Hippocampal formation (tissue), 2 donors: ENCODE data around the gene BFSP2.
"Not testable (repeated sequence)": the region's sequence is repeated elsewhere in the genome, so short reads cannot be mapped to it uniquely, and the experiment has no call there.

Source experiments
- DNase-seq, 2 donors: peaks; one replicate each; lab custom pipeline; 2025; lab: John Stamatoyannopoulos, UW

Gene BFSP2

DNA sequence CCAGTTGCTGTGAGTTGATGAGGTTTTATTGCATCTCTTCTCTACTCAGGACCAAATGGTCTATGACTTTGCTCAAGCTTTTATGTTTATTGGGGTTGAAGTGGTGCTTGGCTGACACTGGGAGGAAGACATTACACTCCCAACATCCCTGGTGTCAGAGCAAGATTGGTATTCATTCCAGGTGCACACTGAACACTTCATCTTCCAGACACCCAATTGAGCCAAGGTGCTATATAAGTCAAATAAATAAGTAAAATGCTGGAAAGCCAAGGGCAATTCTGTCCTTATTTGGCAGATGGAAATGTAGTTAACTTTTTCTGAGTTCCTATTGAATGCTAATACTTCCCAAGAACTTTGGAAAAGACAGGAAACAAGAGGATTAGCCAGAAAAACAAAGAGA, 120.4 kb downstream of the BFSP2 start:
- no peak for DNase-seq

DNA sequence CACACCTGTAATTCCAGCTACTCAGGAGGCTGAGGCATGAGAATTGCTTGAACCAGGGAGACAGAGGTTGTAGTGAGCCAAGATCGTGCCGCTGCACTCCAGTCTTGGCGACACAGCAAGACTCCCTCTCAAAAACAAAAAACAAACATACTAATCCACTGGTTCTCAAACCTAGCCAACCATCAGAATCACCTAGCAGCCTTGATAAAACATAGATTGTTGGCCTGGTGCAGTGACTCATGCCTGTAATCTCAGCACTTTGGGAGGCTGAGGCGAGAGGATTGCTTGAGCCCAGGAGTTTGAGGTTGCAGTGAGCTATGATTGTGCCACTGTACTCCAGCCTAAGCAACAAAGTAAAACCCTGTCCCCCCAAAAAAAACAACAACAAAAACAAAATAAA, 121.1 kb downstream of the BFSP2 start:
- not testable (repeated sequence) for DNase-seq

DNA sequence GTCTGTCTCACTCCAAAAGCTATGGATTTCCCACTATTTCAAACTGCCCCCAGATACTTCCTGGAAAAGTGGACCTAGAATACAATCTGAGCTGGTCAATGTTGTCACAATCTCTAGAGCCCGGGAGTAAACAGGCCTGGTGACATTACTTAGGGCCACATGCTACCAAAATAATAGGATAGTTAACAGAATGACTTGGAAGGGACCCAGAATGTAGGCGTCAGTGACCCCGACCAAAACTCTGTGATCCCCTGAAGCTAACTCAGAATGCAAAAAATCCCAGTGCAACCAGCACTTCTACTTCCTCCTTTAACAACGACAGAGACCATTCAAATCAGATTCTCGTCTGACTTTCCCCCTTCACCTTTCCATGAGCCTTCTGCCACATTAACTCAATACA, 122.1 kb downstream of the BFSP2 start:
- peak in 1 of 2 donors; percentile 2 for DNase-seq

DNA sequence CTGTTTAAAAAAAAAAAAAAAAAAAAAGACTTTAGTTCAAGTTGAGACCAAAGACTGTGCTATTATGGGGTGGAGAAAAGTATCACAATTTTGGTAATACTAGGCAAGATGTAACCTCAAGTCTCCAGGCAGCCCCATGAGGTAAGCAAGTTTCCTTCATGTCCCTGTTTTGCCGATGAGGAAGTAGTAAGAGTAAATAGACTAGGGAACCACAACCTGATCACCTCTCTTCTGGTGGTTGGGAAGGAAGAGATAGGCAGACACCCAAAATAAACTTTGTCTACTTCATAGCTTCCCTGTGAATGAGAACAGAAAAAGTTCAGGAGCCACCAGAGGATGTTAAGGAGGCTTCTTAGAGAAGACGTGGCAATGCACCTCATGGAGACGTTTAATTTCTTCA, 123.9 kb downstream of the BFSP2 start:
- not testable (repeated sequence) for DNase-seq
